NB4 (cell line): ENCODE data around the gene USP6NL.

Experiments used
- CTCF ChIP-seq: IDR thresholded peaks from one replicate; pipeline ENCODE4 v1.5.1; 2012; ENCODE audit warnings: low read depth, low read length
- MAX ChIP-seq: IDR thresholded peaks from 2 replicates; pipeline ENCODE4 v1.6.1; 2011; ENCODE audit warnings: low read depth, low read length
- MYC ChIP-seq: IDR thresholded peaks from 2 replicates; pipeline ENCODE4 v1.6.1; 2011; ENCODE audit warnings: low read depth, low read length
- POLR2A ChIP-seq: IDR thresholded peaks from 2 replicates; pipeline ENCODE4 v1.6.1; 2011; ENCODE audit warnings: mild to moderate bottlenecking; ENCODE audit not compliant: insufficient read length; ENCODE audit errors: extremely low read depth

GRCh38 chr10:11450427-11450826, 161.0 kb downstream of the USP6NL start:
- no peak for TF ChIP-seq CTCF
- no peak for TF ChIP-seq POLR2A
- TF ChIP-seq MAX, result no peak
- TF ChIP-seq MYC, result no peak
